ENCODE measurements around the gene ITIH1.
"Not testable (repeated sequence)": the region's sequence is repeated elsewhere in the genome, so short reads cannot be mapped to it uniquely, and the experiment has no call there.

The ITIH1 gene

GRCh38 chr3:52777127-52777958 is at the start of gene ITIH1:
TSS of gene ITIH1 (plus strand) at chr3:52777599. CDS start at chr3:52777616, 17 bp downstream.
- no peak for DNase-seq

- not testable (repeated sequence) for DNase-seq
Measured at GRCh38 chr3:52728753-52729152, 48.6 kb upstream of the ITIH1 start.

- no peak for DNase-seq
Measured at GRCh38 chr3:52730681-52731080, 46.7 kb upstream of the ITIH1 start.

- no peak for DNase-seq
Measured at GRCh38 chr3:52731590-52731989, 45.8 kb upstream of the ITIH1 start.

- DNase-seq = no peak
Measured at GRCh38 chr3:52733256-52733891, 44.0 kb upstream of the ITIH1 start.

- no peak for DNase-seq
Measured at GRCh38 chr3:52739730-52740129, 37.7 kb upstream of the ITIH1 start.

- no peak for DNase-seq
Measured at GRCh38 chr3:52742418-52743041, 34.9 kb upstream of the ITIH1 start.

- DNase-seq = no peak
Measured at GRCh38 chr3:52743152-52743551, 34.2 kb upstream of the ITIH1 start.

GRCh38 chr3:52743721-52744120 is 33.7 kb upstream of the ITIH1 start:
- no peak for DNase-seq

GRCh38 chr3:52752045-52752660 is 25.2 kb upstream of the ITIH1 start:
- no peak for DNase-seq

GRCh38 chr3:52754373-52754772 is 23.0 kb upstream of the ITIH1 start:
- no peak for DNase-seq

- no peak for DNase-seq
Measured at GRCh38 chr3:52756141-52756540, 21.3 kb upstream of the ITIH1 start.

- no peak for DNase-seq
Measured at GRCh38 chr3:52763466-52763865, 13.9 kb upstream of the ITIH1 start.

GRCh38 chr3:52769786-52770455 is 7.5 kb upstream of the ITIH1 start:
- no peak for DNase-seq

- peak; percentile 54 for DNase-seq
Measured at GRCh38 chr3:52770496-52771333, 6.7 kb upstream of the ITIH1 start, which contains the start of gene NEK4. TSS of gene NEK4 (minus strand) at chr3:52770940. CDS start at chr3:52770746, 194 bp downstream.

- no peak for DNase-seq
Measured at GRCh38 chr3:52771334-52771681, 6.1 kb upstream of the ITIH1 start.

- DNase-seq = no peak
Measured at GRCh38 chr3:52771702-52772101, 5.7 kb upstream of the ITIH1 start.

GRCh38 chr3:52773361-52774065 is 3.9 kb upstream of the ITIH1 start:
- no peak for DNase-seq

- no peak for DNase-seq
Measured at GRCh38 chr3:52774066-52774713, 3.2 kb upstream of the ITIH1 start.

All from NCI-H1694 (cell line).